NCI-H187 (cell line): ENCODE data around the gene NOD2.

Experiments used
- DNase-seq, 2 experiments: peaks; one replicate each; lab custom pipeline; 2025; lab: John Stamatoyannopoulos, UW

NOD2 gene

GRCh38 chr16:50742576-50743200 lies 49.3 kb downstream of the NOD2 start:
- DNase-seq = no peak

DNA sequence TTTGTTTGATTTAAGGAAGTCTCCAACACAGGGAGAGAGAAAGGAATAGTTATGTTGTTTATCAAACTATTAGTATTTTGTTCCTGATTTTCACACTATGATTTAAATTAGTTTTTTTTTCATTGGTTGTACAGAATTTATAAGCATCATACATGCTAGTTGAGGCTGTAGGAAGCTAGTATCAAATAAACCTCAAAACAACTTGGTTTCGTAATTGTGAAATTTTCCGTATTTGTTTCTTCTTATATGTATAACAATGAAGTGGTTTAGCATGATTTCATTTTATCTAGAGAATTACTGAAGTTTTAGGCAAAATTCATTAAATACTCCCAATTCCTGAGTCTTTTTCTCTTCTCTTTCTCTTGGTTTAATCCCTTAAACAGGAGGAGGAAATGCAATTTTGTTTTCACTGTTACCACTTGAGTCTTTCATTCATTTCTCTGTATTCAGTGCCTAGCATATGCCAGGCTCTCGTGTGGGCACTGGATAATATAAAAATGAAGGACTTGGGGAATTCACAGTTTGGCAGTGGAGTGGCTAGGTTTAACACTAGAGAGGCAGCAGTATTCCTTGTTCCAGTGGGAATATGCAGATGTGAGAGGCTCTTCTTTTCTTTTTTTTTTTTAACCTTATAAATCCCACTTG lies 50.3 kb downstream of the NOD2 start:
- DNase-seq = no peak

DNA sequence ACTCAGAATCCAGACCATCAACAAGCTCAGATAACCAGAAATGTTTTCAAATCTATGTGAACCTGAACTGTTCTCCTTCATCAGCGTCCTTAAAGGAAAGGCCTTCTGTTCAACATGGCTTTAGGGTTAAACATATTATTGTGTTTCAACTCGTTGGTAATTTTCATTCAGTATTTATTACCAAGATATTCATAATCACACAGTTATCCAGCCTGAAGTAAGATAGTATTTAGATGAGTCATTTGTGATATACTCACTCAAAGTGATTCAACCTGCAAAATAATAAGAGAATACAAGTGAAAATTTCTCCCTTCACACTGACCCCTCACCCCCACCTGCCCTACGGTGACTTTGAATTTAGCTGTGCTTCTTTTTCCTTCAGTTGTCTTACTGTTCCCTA lies 51.5 kb downstream of the NOD2 start:
- DNase-seq = no peak

- no peak for DNase-seq
Observed at GRCh38 chr16:50745940-50746339, 52.5 kb downstream of the NOD2 start.

- peak in 1 of 2 experiments; percentile 6 for DNase-seq
Observed at GRCh38 chr16:50747207-50747956, 54.0 kb downstream of the NOD2 start.

GRCh38 chr16:50751528-50751927 lies 58.1 kb downstream of the NOD2 start:
- DNase-seq = no peak

DNA sequence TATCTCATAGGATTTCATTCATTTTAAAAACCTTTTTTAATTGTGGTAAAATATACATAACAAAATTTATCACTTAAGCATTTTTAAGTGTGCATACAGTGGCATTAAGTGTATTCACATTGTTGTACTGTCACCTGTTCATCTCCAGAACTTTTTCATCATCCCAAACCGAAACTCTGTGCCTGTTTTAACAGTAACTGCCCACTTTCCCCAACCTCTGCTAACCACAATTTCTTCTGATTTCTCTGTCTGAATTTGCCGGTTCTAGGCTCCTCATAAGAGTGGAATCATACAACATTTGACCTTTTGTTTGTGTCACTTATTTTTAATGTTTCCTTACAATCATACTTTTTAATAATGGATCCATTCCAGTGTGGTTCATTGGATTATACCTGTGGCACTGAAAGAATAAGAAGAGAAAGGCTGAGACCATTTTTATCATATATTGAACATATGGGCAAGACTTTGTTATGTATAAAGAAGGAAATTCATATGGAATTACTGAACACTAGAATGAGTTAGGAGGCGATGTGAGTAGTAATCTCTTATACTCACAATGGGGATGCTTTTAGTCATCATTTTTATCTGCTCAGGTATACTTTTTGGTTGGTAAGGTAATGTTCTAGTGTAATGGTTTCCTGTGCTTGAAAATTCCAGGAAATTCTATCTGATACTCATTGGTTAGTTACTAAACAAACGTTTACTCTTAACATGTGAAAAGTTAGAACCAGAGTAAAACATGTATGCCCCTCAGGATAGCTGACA lies 59.2 kb downstream of the NOD2 start:
- DNase-seq = no peak

- DNase-seq = no peak
Observed at GRCh38 chr16:50756473-50756872, 63.1 kb downstream of the NOD2 start.

- DNase-seq = no peak
Observed at GRCh38 chr16:50761267-50761666, 67.9 kb downstream of the NOD2 start.

DNA sequence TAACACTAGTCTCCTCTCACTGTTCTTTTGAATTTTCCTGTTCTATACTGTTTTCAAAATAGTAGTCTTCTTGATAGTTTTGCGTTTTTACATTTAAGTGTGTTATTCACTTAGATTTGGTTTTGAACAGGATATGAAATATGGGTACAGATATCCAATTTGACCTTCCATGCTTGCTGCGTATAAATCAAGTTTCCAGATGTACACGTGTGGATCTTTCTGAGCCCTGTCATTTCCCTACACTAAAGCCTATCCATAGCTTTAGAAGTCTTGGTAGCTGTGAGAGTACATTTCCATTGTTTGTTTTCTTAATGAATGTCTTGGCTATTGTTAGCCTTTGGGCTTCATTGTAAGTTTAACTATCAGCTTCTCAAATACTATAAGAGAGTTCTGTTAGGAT lies 68.8 kb downstream of the NOD2 start:
- no peak for DNase-seq

DNA sequence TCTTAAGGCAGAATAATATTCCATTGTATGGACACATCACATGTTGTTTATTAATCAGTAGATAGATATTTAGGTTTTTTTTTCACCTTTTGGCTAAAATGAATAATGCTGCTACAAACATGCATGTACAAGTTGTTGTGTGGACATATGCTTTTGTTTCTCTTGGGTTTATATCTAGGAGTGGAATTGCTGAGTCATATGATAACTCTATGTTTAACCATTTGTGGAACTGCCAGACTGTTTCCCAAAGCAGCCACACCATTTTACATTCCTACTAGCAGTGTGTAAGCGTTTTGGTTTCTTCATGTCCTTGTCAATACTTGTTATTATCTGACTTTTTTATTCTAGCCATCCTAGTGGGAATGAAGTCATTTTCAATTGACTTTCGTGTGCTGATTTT lies 69.8 kb downstream of the NOD2 start:
- no peak for DNase-seq

GRCh38 chr16:50765260-50765659 lies 71.9 kb downstream of the NOD2 start:
- DNase-seq = no peak

DNA sequence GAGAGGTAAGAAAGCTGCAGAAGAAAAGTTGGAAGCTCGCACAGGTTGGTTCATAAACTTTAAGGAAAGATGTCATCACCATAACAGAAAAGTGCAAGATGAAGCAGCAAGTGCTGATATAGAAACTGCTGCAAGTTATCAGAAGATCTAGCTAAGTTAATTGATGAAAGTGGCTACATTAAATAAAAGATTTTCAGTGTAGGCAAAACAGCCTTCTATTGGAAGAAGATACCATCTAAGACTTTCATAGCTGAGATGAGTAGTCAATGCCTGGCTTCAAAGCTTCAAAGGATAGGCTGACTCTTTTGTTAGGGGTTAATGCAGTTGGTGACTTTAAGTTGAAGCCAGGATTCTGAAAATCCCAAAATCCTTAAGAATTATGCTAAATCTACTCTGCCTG lies 72.5 kb downstream of the NOD2 start:
- no peak for DNase-seq

DNA sequence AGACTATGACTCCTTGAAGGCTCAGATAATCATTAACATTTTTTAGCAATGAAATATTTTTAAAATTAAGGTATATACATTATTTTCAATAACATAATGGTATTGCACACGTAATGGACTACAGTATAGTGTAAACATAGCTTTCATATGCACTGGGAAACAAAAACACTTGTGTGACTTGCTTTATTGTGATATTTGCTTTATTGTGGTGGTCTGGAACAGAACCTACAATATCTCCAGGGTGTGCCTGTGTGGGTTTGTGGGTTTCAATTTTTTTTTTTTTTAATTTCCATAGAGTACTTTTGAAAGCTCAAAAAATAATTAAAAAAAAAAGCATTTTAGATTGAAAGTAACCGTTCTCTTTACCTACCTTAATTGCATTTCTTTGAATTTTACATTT lies 73.8 kb downstream of the NOD2 start:
- no peak for DNase-seq

GRCh38 chr16:50771366-50771765 lies 78.0 kb downstream of the NOD2 start:
- no peak for DNase-seq

DNA sequence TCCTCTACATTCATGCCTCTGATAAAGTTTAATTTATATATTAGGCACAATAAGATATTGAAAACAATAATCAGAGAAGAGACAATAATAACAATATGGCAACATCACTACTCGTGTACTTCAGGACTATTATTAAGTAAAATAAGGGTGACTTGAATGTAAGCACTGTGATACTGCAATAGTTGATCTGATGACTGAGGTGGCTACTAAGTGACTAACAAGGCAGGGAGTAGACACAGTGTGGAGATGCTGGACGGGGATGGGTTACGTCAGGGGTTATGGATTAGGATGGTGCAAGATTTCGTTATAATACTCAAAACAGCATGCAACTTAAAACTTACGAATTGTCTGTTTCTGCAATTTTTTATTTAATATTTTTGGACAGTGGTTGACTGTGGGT lies 81.0 kb downstream of the NOD2 start:
- no peak for DNase-seq

DNA sequence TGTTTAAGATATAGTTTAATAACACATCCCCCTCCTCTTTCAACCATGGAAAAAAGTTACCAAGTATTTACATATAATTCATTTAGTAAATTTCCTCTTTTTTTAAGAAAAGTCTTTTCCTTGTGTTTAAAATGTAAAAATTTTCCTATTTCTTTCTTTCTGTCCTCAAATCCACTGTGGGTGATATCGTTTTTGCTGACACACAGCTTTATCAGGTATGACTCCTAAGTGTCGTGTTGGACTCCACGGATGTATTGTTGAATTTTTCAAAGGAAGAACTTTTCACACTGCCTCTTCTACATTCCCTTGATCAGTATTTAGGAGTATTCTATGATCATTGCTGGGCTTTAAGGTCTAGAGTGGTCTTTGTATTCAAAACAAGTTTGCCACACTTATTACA lies 81.6 kb downstream of the NOD2 start:
- no peak for DNase-seq

GRCh38 chr16:50776037-50776436 lies 82.6 kb downstream of the NOD2 start:
- DNase-seq = no peak

- DNase-seq = no peak
Observed at GRCh38 chr16:50778284-50779163, 85.1 kb downstream of the NOD2 start.

GRCh38 chr16:50781043-50781442 lies 87.6 kb downstream of the NOD2 start:
- no peak for DNase-seq

DNA sequence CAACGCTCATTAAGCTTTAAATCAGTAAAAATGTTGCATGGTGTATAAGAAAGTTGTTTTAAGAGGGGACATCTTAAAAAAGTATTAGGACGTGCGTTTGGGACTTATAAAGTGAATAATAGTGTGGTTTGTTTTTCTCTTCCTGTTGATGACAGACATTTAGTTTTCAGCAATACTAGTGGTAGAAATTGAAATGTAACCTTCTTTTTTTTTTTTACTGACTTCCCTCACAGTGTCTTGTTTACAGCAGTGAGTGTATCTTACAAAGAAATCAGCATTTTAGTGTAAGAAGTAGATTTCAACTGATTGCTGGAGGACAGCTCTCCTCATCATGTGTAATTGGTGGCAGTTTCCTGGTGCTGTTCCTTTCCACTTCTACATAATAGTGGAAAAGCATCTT lies 88.1 kb downstream of the NOD2 start:
- no peak for DNase-seq
